Measurements from ENCODE around the gene ESM1. TPM values are rescaled to one million over a fixed set of nuclear protein-coding genes. Genes with fewer than 3 reads are reported as not detected.

Gene ESM1
- total RNA-seq (2011; cell fraction: chromatin; rRNA removed; ENCODE audit: low replicate concordance) = not detected in 2 replicates
- not detected in 2 replicates for total RNA-seq (2011; cell fraction: nucleolus; rRNA removed)
- total RNA-seq (2011; cell fraction: nucleoplasm; rRNA removed) = not detected in 2 replicates
- total RNA-seq (2014; rRNA removed) = not detected in 2 replicates
- total RNA-seq (2014; rRNA removed; fragmentation: Illumina TruSeq; extraction: Trizol) = not detected in 2 replicates
- total RNA-seq (2015; rRNA removed; fragmentation: Illumina TruSeq; extraction: Trizol) = not detected in 2 replicates
- total RNA-seq (2021) = not detected in 2 replicates
- polyA plus RNA-seq (2011; rRNA removed) = not detected in 2 replicates
- polyA plus RNA-seq (2011; cell fraction: cytosol; rRNA removed) = 0.04 TPM in 1 of 2 replicates, not detected in the other
- polyA plus RNA-seq (2011; cell fraction: nucleus; rRNA removed) = not detected in 2 replicates
- polyA plus RNA-seq (2012) = not detected in 2 replicates
- not detected in 2 replicates for polyA plus RNA-seq (2014; fragmentation: Illumina TruSeq; extraction: Trizol)
- not detected for polyA plus RNA-seq (2014; fragmentation: Nextera tagmentation; extraction: Ambion mirVana)
- polyA plus RNA-seq (2014; rRNA removed) = not detected in 2 replicates
- polyA minus RNA-seq (2011; rRNA and poly(A)+ RNA removed) = not detected in 2 replicates
- polyA minus RNA-seq (2011; cell fraction: cytosol; rRNA and poly(A)+ RNA removed) = not detected in 2 replicates
- polyA minus RNA-seq (2011; cell fraction: nucleus; rRNA and poly(A)+ RNA removed) = not detected in 2 replicates
- Bru-seq, nascent RNA = not detected
- BruChase-seq, experiment 1, labeled RNA remaining after a 2-hour chase = not detected
- BruChase-seq, experiment 2, labeled RNA remaining after a 6-hour chase = not detected
- long read RNA-seq, experiment 1 = 0 reads
- long read RNA-seq, experiment 2 = 0 reads
- long read RNA-seq, experiment 3 = 0 reads

GRCh38 chr5:54985301-54986268, at the start of gene ESM1:
Gene ESM1 (minus strand): TSS chr5:54985593. CDS start chr5:54985517, 76 bp downstream.
- ChIA-PET POLR2A (no interaction called here), CTCF (ENCODE audit: low intra/inter-chr PET ratio) (no interaction called here)
- in situ Hi-C loops (cut with MboI) = no loop called here
- Histone ChIP-seq H3K9me1 (ENCODE audit: control insufficient read depth, insufficient read depth, low read length) (no peaks in the 10 kb centered on the region), H3K4me2 (ENCODE audit: insufficient read depth, low read length) (no peak within 1 kb of the TSS), H3K79me2 (ENCODE audit: control insufficient read depth, insufficient read depth, low read length) (no peaks in the 10 kb centered on the region), H3K9me3 (replicated peaks; ENCODE audit: control insufficient read depth, insufficient read depth, low read depth, low read length) (no peaks in the 10 kb centered on the region), H3K9ac (ENCODE audit: insufficient read depth in 1 of 2, low read depth in 2 of 2, low read length in 2 of 2) (no peak within 1 kb of the TSS), H2AFZ (ENCODE audit: low read depth, low read length) (no peak within 1 kb of the TSS), H4K20me1 (replicated peaks; ENCODE audit: control insufficient read depth, insufficient read depth, low read length) (no peaks in the 10 kb centered on the region), H3K27ac (ENCODE audit: extremely low read depth, low read depth, low read length) (no peak within 1 kb of the TSS), H3K4me1 (replicated peaks in 1 of 2; ENCODE audit: control insufficient read depth in 2 of 2, insufficient read depth in 2 of 2, low read length in 2 of 2) (no peaks in the 10 kb centered on the region), H3K4me3 (no peak within 1 kb of the TSS), H3K27me3 (ENCODE audit: control insufficient read depth in 2 of 2, insufficient read depth in 2 of 2, low read length in 2 of 2) (peaks cover 10 to 18% of the 10 kb centered on the region in 2 experiments; a peak in 4 of 5 replicates), H3K36me3 (ENCODE audit: control insufficient read depth, insufficient read depth, low read length) (no peaks in the 10 kb centered on the region)
- no TSS peak for BruUV-seq (replicated peaks)
- peak; percentile 55 for ATAC-seq
- no peak for DNase-seq (ENCODE audit: extremely low read depth in 1 of 4, low spot score in 3 of 4)
- intact Hi-C loops (cut with micrococcal nuclease) = no loop called here
- no peak for FAIRE-seq
- whole genome bisulfite sequencing (ENCODE audit: insufficient coverage, low coverage, missing lambda C conversion rate) = under 1% methylated on average over 26 of the region's 26 CpGs
- no peak for TF ChIP-seq ZBTB12 (CRISPR knock-in tag; IDR thresholded peaks at IDR 0.05)
- no peak for TF ChIP-seq ZNF398 (CRISPR knock-in tag; IDR thresholded peaks at IDR 0.05)
- TF ChIP-seq SMARCB1 (IDR thresholded peaks at IDR 0.05; ENCODE audit: insufficient read length, low read depth) = no peak
- no peak for TF ChIP-seq GMEB1 (CRISPR knock-in tag; IDR thresholded peaks at IDR 0.05)
- no peak for TF ChIP-seq ZNF592 (IDR thresholded peaks at IDR 0.05)
- TF ChIP-seq TAF1 (IDR thresholded peaks at IDR 0.05; ENCODE audit: control insufficient read depth, extremely low read depth, insufficient read depth, low read length, severe bottlenecking) = no peak
